Measurements from ENCODE around the gene SBK1.

The SBK1 gene

GRCh38 chr16:28283173-28283572 lies 9.2 kb upstream of the SBK1 start:
- DNase-seq: no peak

DNA sequence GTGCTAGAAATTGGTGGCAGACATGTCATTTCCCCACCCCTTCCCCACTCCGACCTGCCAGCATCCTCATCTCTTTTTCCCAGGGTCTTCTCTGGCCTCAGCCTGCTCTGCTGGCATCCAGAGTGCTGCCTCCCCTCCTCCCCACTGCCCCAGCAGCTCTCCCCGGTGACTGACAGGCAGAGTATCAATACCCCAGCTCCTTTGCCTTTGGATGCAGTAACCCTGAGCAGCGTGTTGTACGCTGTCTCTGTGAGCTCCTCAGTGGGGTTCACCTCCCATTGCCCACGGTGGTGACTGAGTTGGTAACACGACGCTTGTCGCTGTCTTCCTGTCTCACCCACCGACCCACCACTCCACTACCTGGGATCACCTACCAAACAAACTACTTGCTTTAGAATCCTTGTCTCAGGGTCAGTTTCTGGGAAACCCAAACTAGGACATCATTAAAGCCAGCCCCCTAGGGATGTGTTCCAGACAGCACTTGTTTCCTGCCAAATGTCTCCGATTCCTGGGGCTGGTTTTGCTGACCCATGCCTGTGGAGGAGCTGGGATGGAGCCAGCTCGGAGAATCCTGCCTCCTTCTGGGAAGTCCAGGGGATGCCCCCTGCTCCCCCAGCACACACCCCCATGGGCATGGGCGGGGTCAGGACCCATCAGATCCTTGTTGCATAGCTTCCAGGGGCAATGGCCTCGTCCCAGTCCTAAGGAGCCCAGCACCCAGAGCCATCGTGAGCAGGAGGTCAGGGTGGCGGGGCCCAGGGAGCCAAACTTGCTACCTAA lies 8.3 kb upstream of the SBK1 start:
- DNase-seq: no peak

- no peak for DNase-seq
Measured at GRCh38 chr16:28285649-28286048, 6.7 kb upstream of the SBK1 start.

GRCh38 chr16:28288114-28288513 lies 4.2 kb upstream of the SBK1 start:
- no peak for DNase-seq

DNA sequence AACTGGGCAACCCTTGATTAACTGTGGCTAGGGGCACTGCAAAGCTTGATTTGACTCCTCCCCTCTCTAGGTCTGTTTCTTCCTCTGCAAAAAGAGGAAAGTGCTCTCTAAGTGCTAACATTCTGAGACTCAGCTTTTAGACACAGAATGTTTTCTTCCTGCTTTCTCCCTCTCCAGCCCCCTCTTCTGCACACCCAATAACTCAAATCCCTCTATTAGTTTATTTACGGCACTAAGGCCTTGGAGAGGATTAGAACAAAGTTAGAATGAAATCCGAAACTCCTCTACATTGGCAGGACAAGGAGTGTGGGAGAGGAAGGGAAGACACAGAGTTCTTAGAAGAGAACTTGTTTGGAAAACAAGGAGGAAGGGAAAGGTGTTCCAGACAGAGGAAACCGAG lies 3.3 kb upstream of the SBK1 start:
- no peak for DNase-seq

- DNase-seq: no peak
Measured at GRCh38 chr16:28289939-28290858, 2.1 kb upstream of the SBK1 start.

DNA sequence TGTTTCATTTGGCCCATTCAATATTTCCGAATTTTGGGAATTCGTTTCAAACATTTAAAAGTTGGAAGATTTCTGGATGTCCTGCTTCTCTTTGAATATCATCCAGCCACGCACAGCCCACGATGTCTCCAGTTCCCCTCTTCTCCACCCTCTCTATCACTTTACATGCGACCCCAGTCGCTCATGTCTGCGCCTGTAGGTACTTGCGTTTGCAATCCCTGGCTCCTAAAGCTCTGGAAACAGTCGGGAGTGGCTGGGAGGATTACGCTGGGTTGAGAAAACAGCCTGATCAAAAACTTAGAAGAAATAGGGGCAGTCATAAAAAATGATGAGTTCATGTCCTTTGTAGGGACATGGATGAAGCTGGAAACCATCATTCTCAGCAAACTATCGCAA lies 1.5 kb upstream of the SBK1 start:
- no peak for DNase-seq

DNA sequence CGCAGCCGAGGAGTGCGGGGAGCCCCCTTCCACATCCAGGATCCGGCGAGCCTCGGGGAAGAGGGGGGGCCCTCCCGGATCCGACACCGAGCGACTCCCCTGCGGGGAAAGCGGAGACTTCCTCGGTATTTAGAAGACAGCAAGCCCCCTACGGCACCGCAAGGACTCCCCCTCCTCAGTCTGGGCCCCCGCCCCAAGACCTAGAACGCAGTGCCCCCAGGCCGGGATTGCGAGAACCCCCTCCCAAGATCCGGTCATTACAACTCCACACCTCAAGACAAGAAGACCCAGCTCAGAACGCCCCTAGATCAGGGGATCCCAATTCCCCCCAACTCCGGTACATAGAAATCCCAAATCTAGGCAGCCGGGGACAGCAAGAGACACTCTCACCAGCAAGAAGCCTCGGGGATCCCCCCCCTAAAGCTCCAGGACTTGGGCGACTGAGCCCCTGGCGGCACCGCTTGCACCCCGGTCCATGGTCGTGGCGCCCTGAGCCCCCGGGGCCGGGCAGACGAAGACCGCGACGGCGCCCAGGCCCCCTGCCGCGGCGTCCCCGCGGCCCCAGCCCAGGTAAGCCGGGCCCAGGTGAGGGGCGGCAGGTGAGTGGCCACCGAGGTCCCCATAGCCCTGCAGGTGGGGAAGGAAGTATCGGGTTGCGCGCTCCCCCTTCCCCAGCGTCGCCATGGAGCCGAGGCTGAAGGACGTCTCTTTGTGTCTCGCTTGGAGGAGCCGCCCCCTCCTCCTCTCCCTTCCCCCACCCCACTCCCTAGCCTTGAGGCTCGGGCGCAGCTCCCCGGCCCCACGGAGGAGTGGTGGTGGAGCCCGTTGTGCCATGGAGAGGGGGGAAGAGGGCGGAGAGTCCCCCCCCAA lies 641 bp downstream of the SBK1 start:
- DNase-seq: peak; percentile 24

DNA sequence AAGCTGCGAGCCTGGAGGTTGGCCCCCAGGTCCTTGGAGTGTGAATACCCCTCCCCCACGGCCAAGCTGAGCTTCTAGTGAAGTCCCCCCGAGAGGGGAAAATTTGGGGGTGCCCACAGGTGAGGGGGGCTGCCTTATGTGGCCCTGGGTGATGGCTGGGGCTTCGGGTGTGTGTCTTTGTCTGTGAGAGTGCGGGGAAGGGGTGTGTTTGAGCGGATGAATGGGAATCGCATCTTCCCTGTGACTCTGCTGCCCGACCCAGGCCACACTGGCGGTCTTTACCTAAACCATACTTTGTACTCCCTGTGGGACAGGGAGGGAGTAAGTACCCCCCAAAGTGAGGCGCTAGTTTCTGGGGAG lies 1.3 kb downstream of the SBK1 start:
- DNase-seq: no peak

GRCh38 chr16:28294201-28294600 lies 1.9 kb downstream of the SBK1 start:
- DNase-seq: no peak

GRCh38 chr16:28295276-28295675 lies 3.0 kb downstream of the SBK1 start:
- no peak for DNase-seq

DNA sequence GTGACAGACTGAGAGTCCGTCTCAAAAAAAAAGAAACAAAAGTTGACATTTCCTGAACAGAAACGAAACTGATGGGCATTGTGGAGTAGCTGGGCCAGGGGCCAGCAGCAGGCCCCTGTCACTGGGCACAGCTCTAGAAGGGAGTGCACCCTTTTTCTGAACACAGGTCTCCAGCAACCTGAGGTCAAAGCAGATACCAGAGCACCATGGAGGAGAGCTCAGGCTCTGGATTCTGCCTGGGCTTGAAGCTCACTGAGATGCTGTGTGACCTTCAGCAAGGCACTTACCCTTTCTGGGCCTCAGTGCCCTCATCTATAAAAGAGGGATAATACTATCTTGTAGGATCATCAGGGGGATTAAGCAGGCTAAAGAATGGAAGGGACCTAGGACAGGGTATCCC lies 5.0 kb downstream of the SBK1 start:
- DNase-seq: no peak

DNA sequence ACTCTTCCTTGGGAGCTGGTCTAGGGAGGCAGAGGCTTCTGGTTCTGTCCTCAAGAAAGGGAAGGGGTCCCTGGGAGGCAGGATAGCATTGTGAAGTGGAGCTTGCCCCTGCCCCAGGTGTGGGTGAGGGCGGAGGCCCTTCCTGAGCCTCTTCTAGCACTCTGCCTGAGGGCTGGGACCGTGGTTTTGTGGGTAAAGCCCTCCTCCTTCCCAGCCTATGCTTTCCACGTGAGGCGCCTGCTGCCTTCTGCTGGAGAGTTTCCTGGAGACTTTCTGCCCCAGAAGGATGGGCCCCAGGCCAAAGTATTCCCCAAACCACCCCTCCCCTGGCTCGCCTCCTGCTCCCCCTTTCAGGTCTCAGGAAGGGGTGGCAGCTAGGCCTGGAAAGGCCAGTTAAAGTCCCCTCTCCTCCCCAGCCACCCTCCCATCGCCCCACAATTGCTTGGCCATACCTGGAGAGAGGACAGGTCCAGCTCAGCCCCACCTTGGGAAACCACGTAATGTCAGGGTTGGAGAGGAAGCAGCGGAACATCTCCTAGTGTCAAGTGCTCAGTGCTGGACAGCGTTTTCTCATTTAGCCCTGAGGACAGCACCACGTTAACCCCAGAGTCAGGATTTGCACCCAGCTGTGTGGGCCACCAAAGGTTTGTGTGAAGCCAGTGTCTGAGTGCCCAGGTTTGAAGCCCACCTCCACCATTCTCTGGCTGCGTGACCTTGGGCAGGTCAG lies 5.6 kb downstream of the SBK1 start:
- no peak for DNase-seq

GRCh38 chr16:28298511-28298878 lies 6.2 kb downstream of the SBK1 start:
- DNase-seq: no peak

DNA sequence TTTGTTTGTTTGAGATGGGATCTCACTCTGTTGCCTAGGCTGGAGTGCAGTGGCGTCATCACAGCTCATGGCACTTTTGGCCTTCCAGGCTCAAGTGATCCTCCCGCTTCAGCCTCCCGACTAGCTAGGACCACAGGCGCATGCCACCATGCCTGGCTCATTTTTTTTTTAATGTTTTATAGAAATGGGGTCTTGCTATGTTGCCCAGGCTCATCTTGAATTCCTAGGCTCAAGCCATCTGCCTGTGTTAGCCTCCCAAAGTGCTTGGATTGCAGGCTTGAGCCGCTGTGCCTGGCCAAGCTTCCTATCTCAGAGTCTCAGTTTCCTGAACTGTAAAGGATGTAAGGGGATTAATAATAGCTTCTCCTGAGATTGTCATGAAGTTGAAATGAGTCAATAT lies 8.0 kb downstream of the SBK1 start:
- DNase-seq: no peak

GRCh38 chr16:28301154-28301553 lies 8.8 kb downstream of the SBK1 start:
- DNase-seq: no peak

DNA sequence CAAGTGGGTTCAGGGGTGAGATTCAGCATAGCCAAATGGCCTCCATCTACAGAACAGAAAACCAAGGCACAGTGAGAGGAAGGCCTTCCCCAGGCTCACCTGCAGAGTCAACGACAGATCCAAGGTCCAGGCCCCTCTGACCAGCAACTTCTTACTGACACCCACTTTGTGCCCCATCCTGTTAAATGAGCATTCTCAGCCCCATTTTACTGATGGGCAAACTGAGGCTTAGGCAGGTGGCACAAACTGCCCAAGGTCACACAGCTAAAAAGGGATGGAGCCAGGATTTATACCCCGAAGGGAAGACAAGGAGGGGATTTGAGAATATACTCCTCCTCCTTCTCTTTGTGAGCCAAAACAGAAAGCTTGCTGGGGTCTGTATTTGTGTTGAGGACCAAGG lies 9.3 kb downstream of the SBK1 start:
- DNase-seq: no peak

DNA sequence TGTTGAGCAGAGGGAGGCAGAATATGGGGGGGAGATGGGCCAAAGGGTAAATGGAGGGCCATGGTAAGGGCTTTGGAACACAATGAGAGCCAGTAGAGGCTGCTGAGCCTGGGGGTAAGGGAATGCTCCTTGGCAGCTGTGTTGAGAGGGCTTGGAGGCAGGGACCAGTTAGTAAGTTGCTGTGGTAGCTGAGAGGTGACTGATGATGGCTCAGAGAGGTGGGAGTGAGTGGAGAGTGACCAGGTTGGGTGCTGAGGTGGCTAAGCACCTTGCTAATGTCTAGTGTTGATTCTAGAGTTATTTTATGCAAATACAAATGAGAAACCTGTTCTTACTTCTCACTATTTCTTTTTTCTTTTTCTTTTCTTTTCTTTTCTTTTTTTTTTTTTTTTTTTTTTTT lies 10.8 kb downstream of the SBK1 start:
- DNase-seq: no peak

GRCh38 chr16:28304214-28304613 lies 11.9 kb downstream of the SBK1 start:
- no peak for DNase-seq

- DNase-seq: no peak
Measured at GRCh38 chr16:28307936-28308335, 15.6 kb downstream of the SBK1 start.

DNA sequence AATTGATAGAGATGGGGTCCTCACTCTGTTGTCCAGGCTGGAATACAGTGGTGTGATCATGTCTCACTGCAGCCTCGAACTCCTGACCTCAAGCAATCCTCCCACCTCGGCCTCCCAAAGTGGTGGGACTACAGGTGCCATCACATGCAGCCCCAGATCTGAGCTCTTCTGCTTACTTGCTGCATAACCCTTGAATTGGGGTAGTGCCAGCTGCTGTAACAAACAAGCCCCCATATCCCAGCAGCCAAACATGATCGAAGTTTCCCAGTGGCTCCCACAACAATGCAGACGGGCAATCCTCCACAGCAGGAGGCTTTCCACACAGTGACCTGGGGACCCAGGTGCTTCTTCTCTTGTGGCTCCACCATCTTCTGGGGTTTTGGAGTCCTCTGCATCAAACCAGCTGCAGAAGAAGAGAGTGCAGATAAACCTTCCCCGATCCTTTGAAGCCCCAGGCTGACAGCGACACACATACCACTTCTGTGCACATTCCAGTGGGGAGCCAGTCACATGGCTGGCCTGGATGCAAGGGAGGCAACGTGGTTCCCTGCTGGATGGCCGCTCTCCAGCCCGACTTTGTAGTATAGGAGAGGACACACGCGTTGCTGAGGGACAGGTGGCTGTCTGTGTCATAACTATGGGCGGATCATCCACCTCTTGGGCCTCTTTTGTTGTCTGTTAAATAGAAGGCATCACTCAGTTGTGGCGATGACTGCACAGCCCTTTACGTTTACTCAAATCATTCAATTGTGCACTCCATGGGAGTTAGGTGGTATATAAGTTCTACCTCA lies 16.7 kb downstream of the SBK1 start:
- no peak for DNase-seq

GRCh38 chr16:28309811-28310311 lies 17.5 kb downstream of the SBK1 start:
- peak; percentile 90 for DNase-seq

Measured in central memory CD4-positive, alpha-beta T cell (primary cell).